AG10803 (cell line): Measurements from ENCODE around the gene CEP112.

Experiments used
- DNase-seq: peaks from one replicate; pipeline ENCODE4 v3.0.0; 2010; ENCODE audit warnings: low read depth
- H3K4me3 ChIP-seq: 2 replicates; pipeline ENCODE4 v1.5.1; 2011; ENCODE audit warnings: mild to moderate bottlenecking, low read length, control low read depth
- CTCF ChIP-seq: conservative IDR thresholded peaks from 2 replicates; pipeline ENCODE4 v1.5.1; 2011; ENCODE audit warnings: mild to moderate bottlenecking, low read length, control low read depth, inconsistent platforms

Gene CEP112

GRCh38 chr17:66187718-66188117 lies 4.2 kb downstream of the CEP112 start:
- DNase-seq, result no peak
- H3K4me3 ChIP-seq, result no peak overlapping the region
- no peak for TF ChIP-seq CTCF

- no peak overlapping the region for H3K4me3 ChIP-seq
- TF ChIP-seq CTCF, result no peak
- DNase-seq, result no peak
Measured at GRCh38 chr17:66185862-66186261, 6.1 kb downstream of the CEP112 start.

GRCh38 chr17:66184392-66184791 lies 7.5 kb downstream of the CEP112 start:
- DNase-seq, result no peak
- TF ChIP-seq CTCF, result no peak
- H3K4me3 ChIP-seq, result no peak overlapping the region

- TF ChIP-seq CTCF, result no peak
- DNase-seq, result no peak
Measured at GRCh38 chr17:66183529-66183928, 8.4 kb downstream of the CEP112 start.

GRCh38 chr17:66178642-66179041 lies 13.3 kb downstream of the CEP112 start:
- no peak for TF ChIP-seq CTCF
- DNase-seq, result no peak
- no peak overlapping the region for H3K4me3 ChIP-seq

More at GRCh38 chr17:66183529-66183928, 8.4 kb downstream of the CEP112 start:
- H3K4me3 ChIP-seq, result no peak overlapping the region

- no peak for DNase-seq
- no peak for TF ChIP-seq CTCF
- no peak overlapping the region for H3K4me3 ChIP-seq
Measured at GRCh38 chr17:66177048-66177447, 14.9 kb downstream of the CEP112 start.

- no peak for TF ChIP-seq CTCF
- DNase-seq, result no peak
- H3K4me3 ChIP-seq, result no peak overlapping the region
Measured at GRCh38 chr17:66175892-66176291, 16.0 kb downstream of the CEP112 start.
